Measurements from ENCODE around the gene TRIM9.

DNA sequence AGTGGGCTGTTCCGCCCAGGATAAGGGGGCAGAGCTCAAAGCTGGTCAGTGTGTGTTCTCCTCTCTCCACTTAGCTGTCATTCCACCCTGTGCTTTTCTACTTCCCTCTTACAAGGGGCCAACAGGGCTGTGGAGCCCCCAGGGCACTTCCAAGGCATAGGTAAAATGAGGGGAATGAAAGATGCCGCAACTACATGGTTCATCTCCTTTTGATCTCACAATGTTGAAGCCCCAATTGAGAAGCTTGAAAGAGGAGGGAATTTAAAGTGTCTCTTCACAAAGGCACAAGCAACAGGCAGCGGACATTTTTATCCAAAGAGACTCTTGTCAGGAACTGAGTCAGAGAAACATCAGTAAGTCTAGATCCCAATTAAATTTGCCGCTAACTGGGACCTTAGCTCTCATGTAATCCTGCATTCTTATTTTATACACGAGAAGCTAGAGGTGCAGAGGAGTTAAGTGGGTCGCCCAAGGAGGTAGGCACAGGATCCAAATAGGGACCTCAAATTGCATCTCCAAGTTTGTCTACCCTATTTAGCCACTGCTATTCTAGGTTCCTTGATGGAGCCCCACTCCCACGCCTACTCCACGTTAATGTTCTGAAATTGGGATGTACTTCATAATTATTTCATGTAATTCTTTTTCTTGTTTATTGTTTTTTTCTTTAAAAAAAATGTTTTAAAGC lies 20.1 kb downstream of the TRIM9 start:
- TF ChIP-seq CTCF (IDR thresholded peaks at IDR 0.05) = no peak
- no peak for TF ChIP-seq POLR2AphosphoS5 (IDR thresholded peaks at IDR 0.05; ENCODE audit: low read depth, low read length)
- TF ChIP-seq REST (IDR thresholded peaks at IDR 0.05; ENCODE audit: insufficient read depth in 1 of 2, low read depth in 2 of 2, low read length in 1 of 2) = no peak
- TF ChIP-seq SIN3A (IDR thresholded peaks at IDR 0.05; ENCODE audit: borderline replicate concordance, insufficient read depth, low read depth, low read length) = no peak

All from Panc1 (cell line).